Bronchial smooth muscle cell (primary cell): ENCODE data around the gene SPRY1. TPM values are rescaled to one million over a fixed set of nuclear protein-coding genes. Genes with fewer than 3 reads are reported as not detected.

ENCODE experiments used
- total RNA-seq: library from RNA; depleted of rRNA; stranded (reverse); fragments of >200 nt; gene quantifications from 2 replicates; pipeline ENCODE4 v1.2.1, GENCODE V29; 2014

Gene SPRY1
- total RNA-seq, result 7.5 and 10.4 TPM in 2 replicates

DNA sequence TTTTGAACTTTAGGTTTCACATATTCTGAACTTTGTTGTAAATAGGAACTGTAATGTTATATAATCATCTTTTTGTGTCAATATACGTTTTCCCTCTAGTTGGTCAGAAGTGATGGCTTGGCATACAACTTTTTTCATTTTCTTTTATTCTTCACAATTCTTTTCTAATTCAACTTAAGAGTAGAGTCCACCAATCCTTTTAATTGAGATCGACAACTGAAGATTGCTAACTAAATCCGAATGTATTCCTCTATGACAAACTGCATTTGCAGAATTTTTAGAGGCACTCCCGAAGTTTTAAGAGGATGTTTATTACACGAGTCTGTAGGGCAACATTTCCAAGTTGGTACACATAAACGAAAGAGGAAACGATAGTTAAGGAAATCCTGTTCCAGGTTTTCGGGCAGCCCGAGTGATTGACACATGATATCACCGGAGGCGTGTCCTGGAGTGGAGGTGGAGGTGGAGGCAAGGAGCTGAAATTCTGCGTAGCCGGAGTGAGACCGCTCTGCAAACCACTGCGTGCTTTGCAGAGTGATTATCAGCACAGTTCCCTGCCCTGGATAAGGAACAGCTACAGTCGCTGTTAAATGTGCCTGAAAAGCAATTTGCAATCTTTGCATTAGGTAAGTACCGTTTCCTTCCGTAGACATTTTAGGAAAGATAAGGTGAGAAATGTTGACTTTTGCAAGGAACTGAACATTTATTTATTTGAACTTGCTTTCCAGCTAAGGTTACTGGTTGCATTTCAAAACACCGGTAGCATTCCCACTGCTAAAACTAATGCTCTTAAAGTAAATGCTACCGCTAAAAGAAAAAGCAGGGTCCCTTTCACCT lies at the start of gene SPRY1:
Gene SPRY1 (plus strand): TSS at position 489 of the 837 bp plus-strand sequence. CDS start 4,797 bp downstream, outside the sequence.

